Panc1 (cell line): Measurements from ENCODE around the gene MYCBP2. TPM values are rescaled to one million over a fixed set of nuclear protein-coding genes. Genes with fewer than 3 reads are reported as not detected.
A peak's percentile ranks its signal among the peaks of the same experiment; 100 is the strongest.

Experiments
- ATAC-seq: fragments of 200-7000 bp; cut with Tn5 transposase; 2 replicates; pipeline ENCODE4 v1.9.1; 2020; ENCODE audit warnings: mild to moderate bottlenecking, moderate library complexity
- BruUV-seq: library from RNA; stranded (reverse); fragments of 400-500 nt; replicated peaks from 2 replicates; lab custom pipeline; 2021; lab: Mats Ljungman, UMichigan
- CTCF ChIA-PET: fragments of 300-600 bp; sonication (Branson Sonifier 250); formaldehyde crosslinking; loops from one replicate; lab custom pipeline; 2022; ENCODE audit warnings: antibody characterized with exemption; lab: Charles Lee
- POLR2A ChIA-PET: fragments of 300-600 bp; sonication (Branson Sonifier 250); formaldehyde crosslinking; loops from one replicate; lab custom pipeline; 2022; ENCODE audit warnings: antibody characterized with exemption; lab: Charles Lee
- DNase-seq: peaks from one replicate; pipeline ENCODE4 v3.0.0-alpha.2; 2010; ENCODE audit warnings: low read depth, low spot score
- H3K27ac ChIP-seq: 2 replicates; pipeline ENCODE4 v1.5.1; 2011; ENCODE audit warnings: mild to moderate bottlenecking, low read length, inconsistent platforms
- H3K27me3 ChIP-seq: fragments of 200-500 bp; sonication (Bioruptor generic); 2 replicates; pipeline ENCODE4 v1.6.0; 2014; ENCODE audit warnings: low read length, inconsistent platforms; ENCODE audit not compliant: control insufficient read depth, insufficient read depth
- H3K36me3 ChIP-seq: fragments of 200-500 bp; sonication (Bioruptor generic); 2 replicates; pipeline ENCODE4 v1.5.1; 2014; ENCODE audit warnings: inconsistent platforms, mild to moderate bottlenecking, low read length, moderate library complexity; ENCODE audit not compliant: control insufficient read depth, insufficient read depth
- H3K4me1 ChIP-seq: 2 replicates; pipeline ENCODE4 v1.5.1; 2011; ENCODE audit warnings: inconsistent platforms, mild to moderate bottlenecking, low read length, moderate library complexity; ENCODE audit not compliant: control insufficient read depth, insufficient read depth
- H3K4me3 ChIP-seq, 2 experiments: 2 replicates each; pipeline ENCODE4 v1.5.1; 2011 to 2012; ENCODE audit warnings: low read depth in 2 of 2, low read length in 2 of 2, mild to moderate bottlenecking in 2 of 2, inconsistent platforms in 1 of 2, moderate library complexity in 1 of 2
- H3K9me3 ChIP-seq: fragments of 200-500 bp; sonication (Bioruptor generic); 2 replicates; pipeline ENCODE4 v1.5.1; 2014; ENCODE audit warnings: low read depth, mild to moderate bottlenecking, inconsistent platforms, low read length, moderate library complexity; ENCODE audit not compliant: control insufficient read depth, insufficient read depth
- POLR2AphosphoS5 ChIP-seq: IDR thresholded peaks from 2 replicates; pipeline ENCODE4 v1.6.1; 2012; ENCODE audit warnings: mild to moderate bottlenecking, low read depth, low read length, moderate library complexity
- SIN3A ChIP-seq: IDR thresholded peaks from 2 replicates; pipeline ENCODE4 v1.6.1; 2012; ENCODE audit warnings: low read depth, mild to moderate bottlenecking, low read length, moderate library complexity, borderline replicate concordance; ENCODE audit not compliant: insufficient read depth
- TCF7L2 ChIP-seq: IDR thresholded peaks from 2 replicates; pipeline ENCODE4 v1.6.1; 2011; ENCODE audit warnings: mild to moderate bottlenecking, low read depth, low read length, inconsistent platforms
- in situ Hi-C: cut with HindIII; loops from 2 replicates; pipeline ENCODE4 v1.10.0; 2016; ENCODE audit warnings: low sequenced_read_pairs, low pct_unique_long_range_greater_than_20kb
- intact Hi-C: fragments of 100-400 bp; cut with micrococcal nuclease; formaldehyde crosslinking; loops from one replicate; pipeline ENCODE4 v1.10.0; 2022; ENCODE audit not compliant: unreplicated experiment
- total RNA-seq: library from RNA; stranded (reverse); gene quantifications from one replicate; pipeline ENCODE4 v1.2.1, GENCODE V29; 2021; ENCODE audit not compliant: unreplicated experiment
- TF ChIP-seq, protein P1 (sequence below), 2 experiments: IDR thresholded peaks; 2 replicates each; pipeline ENCODE4 v1.6.1; 2011 to 2012; ENCODE audit warnings: low read depth in 2 of 2, control low read depth in 1 of 2, low read length in 1 of 2, mild to moderate bottlenecking in 1 of 2, moderate library complexity in 1 of 2; ENCODE audit not compliant: insufficient read depth in 1 of 2
- TF ChIP-seq, protein P2 (sequence below): fragments of 450-650 bp; IDR thresholded peaks from 2 replicates; pipeline ENCODE4 v1.5.1; 2017; ENCODE audit warnings: mild to moderate bottlenecking

MYCBP2 gene
- total RNA-seq, 1 experiment from 2014 or later = 41.4 TPM

DNA sequence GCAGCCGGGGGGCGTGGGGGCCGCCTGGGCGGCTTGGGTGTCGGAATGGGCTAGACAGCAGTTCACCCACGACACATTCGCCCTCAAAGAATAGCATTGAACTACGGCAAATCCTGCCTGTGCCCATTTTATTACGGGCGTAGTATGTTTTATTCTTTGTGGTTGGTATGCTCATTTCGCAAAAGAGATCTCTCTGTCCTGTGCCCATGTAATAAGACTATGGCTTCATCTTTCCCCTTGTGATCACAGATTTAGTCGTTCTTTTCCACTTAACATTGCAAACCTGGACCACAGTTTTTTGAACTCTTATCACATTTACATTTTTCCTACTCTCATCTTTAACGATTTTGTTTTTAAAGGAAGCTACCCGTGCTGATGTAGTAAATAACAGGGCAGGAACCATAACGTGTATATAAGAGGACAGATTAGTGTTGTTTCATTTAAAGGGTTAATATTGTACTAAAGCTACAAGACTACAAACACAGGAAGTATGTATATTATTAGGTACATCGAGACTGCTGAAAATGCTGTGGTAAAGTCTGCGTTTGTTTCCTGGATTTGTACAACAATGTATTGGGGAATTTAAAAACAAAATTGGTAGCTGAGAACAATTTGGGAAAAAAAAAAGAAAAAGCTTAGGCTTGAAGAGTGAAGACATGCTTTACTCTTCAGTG lies 3.2 kb upstream of the MYCBP2 start:
- intact Hi-C loops = no loop called here
- no TSS peak for BruUV-seq
- Histone ChIP-seq H3K9me3 (no peaks in the 10 kb centered on the region), H3K27ac (peak overlapping the region; percentile 68), H3K4me1 (peaks cover 3% of the 10 kb centered on the region), H3K36me3 (no peaks in the 10 kb centered on the region), H3K27me3 (no peaks in the 10 kb centered on the region), H3K4me3 (peak overlapping the region; percentile 69 to 73)
- in situ Hi-C loops = no loop called here
- ChIA-PET POLR2A (no interaction called here), CTCF (no interaction called here)
- DNase-seq (no peak), ATAC-seq (no peak)
- TF ChIP-seq TCF7L2 (no peak), SIN3A (no peak), POLR2AphosphoS5 (no peak)
- TF ChIP-seq, protein P1, sequence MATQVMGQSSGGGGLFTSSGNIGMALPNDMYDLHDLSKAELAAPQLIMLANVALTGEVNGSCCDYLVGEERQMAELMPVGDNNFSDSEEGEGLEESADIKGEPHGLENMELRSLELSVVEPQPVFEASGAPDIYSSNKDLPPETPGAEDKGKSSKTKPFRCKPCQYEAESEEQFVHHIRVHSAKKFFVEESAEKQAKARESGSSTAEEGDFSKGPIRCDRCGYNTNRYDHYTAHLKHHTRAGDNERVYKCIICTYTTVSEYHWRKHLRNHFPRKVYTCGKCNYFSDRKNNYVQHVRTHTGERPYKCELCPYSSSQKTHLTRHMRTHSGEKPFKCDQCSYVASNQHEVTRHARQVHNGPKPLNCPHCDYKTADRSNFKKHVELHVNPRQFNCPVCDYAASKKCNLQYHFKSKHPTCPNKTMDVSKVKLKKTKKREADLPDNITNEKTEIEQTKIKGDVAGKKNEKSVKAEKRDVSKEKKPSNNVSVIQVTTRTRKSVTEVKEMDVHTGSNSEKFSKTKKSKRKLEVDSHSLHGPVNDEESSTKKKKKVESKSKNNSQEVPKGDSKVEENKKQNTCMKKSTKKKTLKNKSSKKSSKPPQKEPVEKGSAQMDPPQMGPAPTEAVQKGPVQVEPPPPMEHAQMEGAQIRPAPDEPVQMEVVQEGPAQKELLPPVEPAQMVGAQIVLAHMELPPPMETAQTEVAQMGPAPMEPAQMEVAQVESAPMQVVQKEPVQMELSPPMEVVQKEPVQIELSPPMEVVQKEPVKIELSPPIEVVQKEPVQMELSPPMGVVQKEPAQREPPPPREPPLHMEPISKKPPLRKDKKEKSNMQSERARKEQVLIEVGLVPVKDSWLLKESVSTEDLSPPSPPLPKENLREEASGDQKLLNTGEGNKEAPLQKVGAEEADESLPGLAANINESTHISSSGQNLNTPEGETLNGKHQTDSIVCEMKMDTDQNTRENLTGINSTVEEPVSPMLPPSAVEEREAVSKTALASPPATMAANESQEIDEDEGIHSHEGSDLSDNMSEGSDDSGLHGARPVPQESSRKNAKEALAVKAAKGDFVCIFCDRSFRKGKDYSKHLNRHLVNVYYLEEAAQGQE (IDR thresholded peaks at IDR 0.05; ENCODE audit: insufficient read depth in 1 of 2, low read depth in 2 of 2, low read length in 1 of 2) = no peak
- TF ChIP-seq, protein P2, sequence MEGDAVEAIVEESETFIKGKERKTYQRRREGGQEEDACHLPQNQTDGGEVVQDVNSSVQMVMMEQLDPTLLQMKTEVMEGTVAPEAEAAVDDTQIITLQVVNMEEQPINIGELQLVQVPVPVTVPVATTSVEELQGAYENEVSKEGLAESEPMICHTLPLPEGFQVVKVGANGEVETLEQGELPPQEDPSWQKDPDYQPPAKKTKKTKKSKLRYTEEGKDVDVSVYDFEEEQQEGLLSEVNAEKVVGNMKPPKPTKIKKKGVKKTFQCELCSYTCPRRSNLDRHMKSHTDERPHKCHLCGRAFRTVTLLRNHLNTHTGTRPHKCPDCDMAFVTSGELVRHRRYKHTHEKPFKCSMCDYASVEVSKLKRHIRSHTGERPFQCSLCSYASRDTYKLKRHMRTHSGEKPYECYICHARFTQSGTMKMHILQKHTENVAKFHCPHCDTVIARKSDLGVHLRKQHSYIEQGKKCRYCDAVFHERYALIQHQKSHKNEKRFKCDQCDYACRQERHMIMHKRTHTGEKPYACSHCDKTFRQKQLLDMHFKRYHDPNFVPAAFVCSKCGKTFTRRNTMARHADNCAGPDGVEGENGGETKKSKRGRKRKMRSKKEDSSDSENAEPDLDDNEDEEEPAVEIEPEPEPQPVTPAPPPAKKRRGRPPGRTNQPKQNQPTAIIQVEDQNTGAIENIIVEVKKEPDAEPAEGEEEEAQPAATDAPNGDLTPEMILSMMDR = no peak

DNA sequence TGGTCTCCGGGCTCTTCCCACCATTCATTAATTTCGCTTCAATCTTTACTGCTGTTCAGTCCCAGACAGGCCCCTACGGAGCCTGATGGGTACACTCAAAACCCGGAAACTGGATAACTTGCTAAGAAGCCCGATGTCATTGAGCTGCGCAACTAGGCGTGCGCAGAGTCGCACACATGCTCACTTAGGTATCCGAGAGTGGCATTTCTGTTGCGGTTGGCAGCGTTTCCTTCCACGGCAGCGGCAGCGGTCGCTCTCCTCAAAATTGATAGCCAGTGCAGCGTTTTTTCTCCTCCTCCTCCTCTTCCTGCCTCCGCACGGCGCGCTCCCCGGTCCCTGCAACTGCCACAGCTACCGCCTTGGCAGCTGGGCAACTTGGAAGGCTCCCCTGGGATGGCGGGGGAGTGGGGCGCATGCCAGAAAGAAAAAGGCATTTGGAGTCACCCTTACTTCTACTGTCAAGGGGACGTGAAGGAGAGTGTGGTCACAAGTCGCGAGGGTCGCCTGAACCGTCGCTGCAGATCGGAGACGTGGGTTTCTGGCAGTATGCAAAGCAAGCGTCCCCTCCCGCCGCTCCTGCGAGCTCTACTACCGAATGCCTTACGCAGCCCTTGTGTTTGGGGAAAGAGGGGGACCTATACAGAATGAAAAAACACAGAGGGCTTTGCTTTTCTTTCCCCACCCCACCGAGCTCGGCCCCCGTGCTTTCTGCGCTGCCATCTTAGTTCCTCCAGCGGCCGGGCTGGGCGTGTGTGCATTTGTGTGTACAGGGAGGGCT lies 2.4 kb upstream of the MYCBP2 start:
- POLR2A ChIA-PET = no interaction called here
- Histone ChIP-seq H3K27ac (peak overlapping the region; percentile 68), H3K36me3 (no peaks in the 10 kb centered on the region), H3K9me3 (no peaks in the 10 kb centered on the region), H3K4me3 (peak overlapping the region; percentile 69 to 73), H3K4me1 (peaks cover 3% of the 10 kb centered on the region), H3K27me3 (no peaks in the 10 kb centered on the region)
- CTCF ChIA-PET = no interaction called here
- in situ Hi-C loops = no loop called here
- intact Hi-C loops = no loop called here
- peak; percentile 70 for DNase-seq
- no TSS peak for BruUV-seq
- peak; percentile 88 for ATAC-seq
- TF ChIP-seq, protein P2 = no peak
- TF ChIP-seq SIN3A = peak; percentile 62; the same call in 1 of the 2 replicates
